Mucosa of gallbladder (tissue), 1 donor: ENCODE results near the gene ARHGAP9. TPM values are rescaled to one million over a fixed set of nuclear protein-coding genes. Genes with fewer than 3 reads are reported as not detected.
A peak's percentile ranks its signal among the peaks of the same experiment; 100 is the strongest.
"Not testable (repeated sequence)": the region's sequence is repeated elsewhere in the genome, so short reads cannot be mapped to it uniquely, and the experiment has no call there.

Experiments
- DNase-seq: peaks from one replicate; pipeline ENCODE4 v3.0.0-alpha.2; 2020; ENCODE audit warnings: low spot score
- total RNA-seq: library from RNA; stranded (reverse); gene quantifications from one replicate; pipeline ENCODE4 v1.2.1, GENCODE V29; 2021
- donor health status: DM: no; HTN: no; CAD: no.

ARHGAP9 gene
- total RNA-seq, 1 donor from 2014 or later = 20.4 TPM

DNA sequence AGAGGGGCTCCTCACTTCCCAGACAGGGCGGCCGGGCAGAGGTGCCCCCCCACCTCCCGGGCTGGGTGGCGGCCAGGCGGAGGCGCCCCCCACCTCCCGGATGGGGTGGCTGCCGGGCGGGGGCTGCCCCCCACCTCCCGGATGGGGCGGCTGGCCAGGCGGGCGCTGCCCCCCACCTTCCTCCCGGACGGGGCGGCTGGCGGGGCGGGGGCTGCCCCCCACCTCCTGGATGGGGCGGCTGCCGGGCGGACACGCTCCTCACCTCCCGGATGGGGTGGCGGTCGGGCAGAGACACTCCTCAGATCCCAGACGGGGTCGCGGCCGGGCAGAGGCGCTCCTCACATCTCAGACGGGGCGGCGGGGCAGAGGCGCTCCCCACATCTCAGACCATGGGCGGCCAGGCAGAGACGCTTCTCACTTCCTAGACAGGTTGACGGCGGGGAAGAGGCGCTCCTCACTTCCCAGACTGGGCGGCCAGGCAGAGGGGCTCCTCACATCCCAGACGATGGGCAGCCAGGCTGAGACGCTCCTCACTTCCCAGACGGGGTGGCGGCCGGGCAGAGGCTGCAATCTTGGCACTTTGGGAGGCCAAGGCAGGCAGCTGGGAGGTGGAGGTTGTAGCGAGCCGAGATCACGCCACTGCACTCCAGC is 15.5 kb upstream of the ARHGAP9 start:
- not testable (repeated sequence) for DNase-seq

DNA sequence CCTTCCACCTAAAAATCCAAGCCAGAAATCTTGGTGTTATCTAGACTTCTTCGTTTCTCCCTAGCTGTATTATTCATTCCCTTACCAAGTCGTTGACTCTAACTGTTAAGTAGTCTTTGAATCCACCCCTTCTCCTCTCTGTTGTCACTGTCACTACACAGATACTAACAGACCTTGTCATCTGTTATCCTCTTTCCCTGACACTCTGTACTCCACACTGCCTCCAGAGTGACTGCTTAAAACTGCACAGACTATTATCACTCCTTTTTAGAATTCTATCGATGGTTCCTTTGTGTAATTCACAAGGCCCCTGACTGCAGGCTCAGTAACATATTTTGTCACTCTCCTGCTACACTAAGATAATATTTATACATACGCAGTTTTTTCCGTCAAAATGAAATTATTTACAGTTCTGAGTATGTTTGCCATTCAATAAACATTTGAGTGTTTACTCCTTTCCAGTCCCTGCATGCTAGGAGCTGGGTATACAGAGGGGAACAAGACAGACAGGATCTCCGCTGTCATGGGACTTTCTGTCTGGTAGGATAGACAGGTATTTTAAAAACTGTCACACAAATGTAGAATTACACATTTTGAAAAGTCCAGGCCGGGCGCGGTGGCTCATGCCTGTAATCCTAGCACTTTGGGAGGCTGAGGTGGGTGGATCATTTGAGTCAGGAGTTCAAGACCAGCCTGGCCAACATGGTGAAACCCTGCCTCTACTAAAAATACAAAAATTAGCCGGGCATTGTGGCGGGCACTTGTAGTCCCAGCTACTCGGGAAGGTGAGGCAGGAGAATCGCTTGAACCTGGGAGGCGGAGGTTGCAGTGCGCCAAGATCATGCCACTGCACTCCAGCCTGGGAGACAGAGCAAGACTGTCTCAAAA is 12.0 kb upstream of the ARHGAP9 start:
- no peak for DNase-seq

DNA sequence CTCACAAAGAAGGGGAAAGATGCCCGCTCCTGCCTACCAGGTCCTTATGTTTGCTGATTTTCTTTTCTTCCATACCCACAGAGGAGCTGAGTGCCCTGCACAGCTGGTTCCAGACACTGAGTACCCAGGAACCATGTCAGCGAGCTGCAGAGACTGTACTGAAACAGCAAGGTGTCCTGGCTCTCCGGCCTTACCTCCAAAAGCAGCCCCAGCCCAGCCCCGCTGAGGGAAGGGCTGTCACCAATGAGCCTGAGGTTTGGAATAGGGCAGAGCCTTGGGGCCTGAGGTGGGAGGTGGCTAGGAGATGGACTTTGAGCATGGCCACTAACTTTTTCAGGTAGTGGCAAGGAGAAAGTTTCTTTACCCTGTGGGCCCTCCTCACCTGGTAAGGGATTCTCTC is 10.5 kb upstream of the ARHGAP9 start:
- DNase-seq = no peak

DNA sequence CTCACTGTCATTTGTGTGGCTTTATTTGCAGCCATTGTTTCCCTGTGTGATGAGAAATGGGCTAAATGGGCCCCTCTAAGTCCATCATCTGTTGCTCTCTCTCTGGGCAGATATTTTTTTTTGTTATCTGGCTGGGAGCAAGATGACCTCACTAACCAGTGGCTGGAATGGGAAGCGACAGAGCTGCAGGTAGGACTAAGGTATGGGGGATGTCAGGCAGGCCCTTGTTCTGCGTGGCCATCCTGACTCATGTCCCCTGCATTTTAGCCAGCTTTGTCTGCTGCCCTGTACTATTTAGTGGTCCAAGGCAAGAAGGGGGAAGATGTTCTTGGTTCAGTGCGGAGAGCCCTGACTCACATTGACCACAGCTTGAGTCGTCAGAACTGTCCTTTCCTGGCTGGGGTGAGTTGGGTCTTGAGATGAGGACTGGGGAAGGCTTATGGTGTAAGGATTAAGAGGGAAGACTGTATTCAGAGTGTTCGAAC is 9.5 kb upstream of the ARHGAP9 start:
- DNase-seq = no peak

DNA sequence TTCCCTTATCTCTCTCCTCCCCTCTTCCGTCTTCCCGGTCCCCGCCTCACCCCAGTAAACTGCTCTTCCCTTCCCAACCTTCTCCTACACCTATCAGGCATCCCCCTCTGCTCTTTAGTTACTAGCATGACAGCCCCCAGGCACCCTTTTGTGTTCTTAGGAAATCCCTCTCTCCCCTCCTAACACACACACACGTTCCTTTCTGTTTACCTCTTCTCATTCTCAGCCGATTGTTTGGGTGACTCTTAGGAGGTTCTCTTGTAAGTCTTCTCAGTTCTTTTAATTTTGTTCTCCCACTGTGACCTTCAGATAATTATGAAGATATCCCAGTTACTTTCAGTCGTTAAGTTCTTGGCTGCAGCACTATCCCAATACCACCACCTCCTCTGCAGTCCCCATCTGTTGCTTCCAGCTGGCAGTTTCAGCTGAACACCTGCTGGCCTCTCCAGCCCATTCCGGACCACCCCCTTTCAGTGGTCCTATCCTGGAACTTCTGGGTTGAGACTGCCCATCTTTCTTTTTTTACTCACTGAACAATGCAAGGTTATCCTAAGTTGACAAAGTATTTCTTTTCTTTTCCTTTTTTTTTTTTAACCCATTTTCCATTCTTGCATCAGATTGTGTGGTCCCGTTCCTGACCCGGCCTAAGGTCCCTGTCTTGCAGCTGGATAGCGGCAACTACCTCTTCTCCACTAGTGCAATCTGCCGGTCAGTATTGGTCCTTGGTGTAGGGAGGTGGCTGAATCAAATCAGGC is 8.9 kb upstream of the ARHGAP9 start:
- DNase-seq = no peak

DNA sequence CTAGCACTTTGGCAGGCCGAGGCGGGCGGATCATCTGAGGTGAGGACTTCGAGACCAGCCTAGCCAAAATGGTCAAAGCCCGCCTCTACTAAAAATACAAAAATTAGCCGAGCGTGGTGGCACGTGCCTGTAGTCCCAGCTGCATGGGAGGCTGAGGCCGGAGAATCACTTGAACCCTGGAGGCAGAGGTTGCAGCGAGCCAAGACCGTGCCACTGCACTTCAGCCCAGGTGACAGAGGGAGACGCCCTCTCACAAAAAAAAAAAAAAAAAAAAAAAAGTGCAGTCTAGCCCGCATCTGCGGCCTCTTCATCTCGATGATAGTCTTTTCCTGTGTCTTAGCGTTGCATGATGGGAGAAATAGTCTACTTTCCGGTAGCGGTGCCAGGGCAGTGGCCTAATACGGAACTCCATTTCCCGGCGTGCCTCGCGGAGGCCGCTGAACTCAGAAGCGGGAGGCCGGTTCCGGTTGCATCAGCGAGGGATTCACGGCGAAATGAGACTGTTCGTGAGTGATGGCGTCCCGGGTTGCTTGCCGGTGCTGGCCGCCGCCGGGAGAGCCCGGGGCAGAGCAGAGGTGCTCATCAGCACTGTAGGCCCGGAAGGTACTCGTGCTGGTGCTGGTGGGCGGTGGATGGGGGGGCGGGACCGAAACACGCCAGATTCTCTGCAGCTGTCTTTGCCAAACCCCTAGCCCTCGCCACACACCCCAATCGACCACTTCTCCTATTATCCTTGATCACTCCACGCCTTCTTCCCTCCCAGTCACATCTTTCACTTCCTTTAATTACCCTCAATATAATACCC is 8.1 kb upstream of the ARHGAP9 start, which contains the start of gene MARS1:
TSS of gene MARS1 (plus strand) at position 472 of the 805 bp plus-strand sequence. CDS start at position 495, 23 bp downstream.
- peak; percentile 96 for DNase-seq

DNA sequence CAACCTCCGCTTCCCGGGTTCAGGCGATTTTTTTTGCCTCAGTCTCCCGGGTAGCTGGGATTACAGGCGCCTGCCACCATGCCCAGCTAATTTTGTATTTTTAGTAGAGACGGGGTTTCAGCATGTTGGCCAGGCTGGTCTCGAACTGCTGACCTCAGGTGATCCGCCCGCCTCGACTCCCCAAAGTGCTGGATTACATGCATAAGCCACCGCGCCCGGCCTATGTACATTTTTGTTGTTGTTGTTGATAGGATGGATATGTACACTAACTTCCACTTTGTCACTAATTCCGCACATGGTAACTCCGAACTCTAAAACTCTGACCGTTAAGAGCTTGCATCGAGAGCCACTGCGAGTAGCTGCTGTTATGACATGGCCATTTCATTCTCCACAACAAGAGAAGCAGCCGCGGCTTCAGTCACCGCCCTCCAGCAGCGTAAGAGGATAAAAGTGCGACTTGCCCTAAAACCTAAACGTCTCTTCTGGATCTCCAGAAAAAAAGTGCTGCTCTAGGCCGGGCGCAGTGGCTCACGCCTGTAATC is 7.5 kb upstream of the ARHGAP9 start:
- DNase-seq = no peak

DNA sequence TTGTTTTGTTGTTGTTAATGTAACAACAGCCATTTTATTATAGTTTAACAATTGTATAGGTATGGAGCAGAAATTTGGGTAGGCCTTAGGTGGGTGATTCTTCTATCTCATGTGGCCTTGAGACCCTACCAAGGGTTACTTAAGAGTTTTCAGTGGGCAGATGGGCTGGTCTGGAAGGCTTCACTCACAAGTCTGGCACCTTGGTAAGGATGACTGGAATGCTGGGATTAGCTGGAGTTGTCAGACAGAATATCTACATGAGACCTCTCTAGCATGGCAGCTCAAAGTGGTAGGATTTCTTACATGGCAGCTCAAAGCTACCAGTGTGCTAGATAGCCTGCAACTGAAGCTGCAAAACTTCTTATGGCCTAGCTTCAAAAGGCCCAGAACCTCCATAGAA is 6.0 kb upstream of the ARHGAP9 start:
- no peak for DNase-seq

DNA sequence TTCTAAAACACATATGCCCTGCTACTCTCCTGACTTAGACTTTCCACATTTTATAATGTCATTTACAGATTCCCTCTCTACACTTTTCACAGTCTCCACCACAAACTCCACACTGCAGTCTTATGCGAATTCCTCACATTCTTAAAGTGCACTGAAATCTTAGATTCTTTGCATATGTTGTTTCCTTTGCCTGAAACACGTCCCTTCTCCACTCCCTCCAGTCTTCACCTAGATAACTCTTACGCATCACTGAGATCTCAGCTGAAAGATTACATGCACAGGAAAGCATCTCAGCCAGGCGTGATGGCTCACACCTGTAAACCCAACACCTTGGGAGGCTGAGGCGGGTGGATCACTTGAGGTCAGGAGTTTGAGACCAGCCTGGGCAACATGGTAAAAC is 3.8 kb upstream of the ARHGAP9 start:
- DNase-seq = no peak

DNA sequence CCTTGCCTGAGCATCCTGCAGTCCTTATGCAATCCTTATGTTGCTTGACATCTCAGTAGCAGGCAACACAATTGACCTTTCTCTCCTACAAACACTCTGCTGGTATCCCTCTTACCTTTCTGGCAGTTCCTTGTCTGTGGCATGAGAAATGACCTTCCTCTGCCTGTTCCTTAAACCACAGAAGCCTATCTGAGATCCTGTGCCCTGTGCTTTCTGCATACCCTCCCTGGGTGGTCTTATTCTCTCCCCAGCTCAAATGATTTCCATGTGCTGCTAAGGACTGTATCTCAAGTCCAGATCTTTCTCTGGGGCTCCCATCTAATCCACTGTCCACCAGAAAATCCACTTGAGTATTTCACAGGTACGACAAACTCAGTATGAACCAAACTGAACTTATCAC is 2.0 kb upstream of the ARHGAP9 start:
- no peak for DNase-seq

DNA sequence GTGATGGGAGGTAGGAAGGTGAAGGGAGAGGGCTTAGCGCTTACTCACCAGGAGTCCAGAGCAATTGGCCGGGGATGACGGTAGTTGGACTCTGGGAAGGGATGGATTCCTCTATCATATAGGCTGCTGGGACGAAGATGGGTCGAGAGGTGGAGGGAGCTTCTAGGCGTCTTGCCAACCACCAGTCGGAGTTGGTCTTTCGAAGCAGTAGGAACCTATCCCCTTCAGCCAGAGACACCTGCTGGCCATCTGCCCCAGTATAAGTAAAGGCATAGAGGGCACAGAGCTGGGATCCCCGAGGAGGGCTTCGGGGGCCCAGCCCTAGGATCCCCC is 657 bp downstream of the ARHGAP9 start:
- DNase-seq = no peak

DNA sequence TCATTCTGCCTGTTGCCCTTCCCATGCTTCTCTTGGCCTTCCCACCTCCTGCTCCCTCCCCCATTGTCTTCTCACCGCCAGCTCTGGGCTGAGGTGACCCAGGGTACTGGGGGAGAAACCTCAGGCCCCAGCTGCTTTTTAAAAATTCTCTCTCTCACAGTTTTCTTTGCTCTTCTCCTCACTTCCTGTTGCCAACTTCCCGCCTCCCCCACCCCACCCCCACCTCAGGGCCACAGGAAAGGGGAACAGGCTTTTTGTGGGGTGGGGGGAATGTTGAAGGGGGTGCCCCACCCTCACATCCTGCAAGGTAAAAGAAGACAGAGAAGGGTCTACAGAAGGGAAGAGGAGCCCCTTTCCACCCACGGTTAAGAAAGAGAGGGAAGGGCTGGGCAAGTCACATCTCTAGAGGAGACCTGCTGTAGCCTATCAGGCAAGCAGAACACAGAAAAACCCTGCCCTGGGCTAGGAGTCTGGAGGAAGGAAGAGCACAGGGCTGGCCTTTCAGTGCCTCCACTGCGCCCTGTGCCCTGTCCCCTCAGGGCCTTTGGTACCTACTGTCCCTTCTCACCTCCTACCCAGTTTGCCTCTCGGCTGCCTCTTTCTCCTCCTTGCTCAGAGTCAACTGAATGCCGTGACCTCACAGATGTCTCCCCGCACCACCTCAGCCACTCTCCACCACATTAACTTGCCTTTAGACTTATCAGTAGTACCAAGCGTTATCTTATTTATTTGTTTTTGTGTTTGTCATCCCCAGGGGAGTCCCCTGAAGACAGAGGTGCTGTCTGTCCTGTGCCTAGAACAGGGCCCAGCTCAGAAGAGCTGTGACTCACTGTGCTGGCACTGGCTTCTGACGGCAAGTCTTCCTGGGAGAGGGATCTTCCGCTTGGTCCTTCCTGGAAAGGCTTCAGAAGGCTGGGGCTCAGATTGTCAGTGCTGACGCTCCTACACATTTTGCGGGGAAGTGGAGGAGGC is 1.7 kb downstream of the ARHGAP9 start:
- no peak for DNase-seq

DNA sequence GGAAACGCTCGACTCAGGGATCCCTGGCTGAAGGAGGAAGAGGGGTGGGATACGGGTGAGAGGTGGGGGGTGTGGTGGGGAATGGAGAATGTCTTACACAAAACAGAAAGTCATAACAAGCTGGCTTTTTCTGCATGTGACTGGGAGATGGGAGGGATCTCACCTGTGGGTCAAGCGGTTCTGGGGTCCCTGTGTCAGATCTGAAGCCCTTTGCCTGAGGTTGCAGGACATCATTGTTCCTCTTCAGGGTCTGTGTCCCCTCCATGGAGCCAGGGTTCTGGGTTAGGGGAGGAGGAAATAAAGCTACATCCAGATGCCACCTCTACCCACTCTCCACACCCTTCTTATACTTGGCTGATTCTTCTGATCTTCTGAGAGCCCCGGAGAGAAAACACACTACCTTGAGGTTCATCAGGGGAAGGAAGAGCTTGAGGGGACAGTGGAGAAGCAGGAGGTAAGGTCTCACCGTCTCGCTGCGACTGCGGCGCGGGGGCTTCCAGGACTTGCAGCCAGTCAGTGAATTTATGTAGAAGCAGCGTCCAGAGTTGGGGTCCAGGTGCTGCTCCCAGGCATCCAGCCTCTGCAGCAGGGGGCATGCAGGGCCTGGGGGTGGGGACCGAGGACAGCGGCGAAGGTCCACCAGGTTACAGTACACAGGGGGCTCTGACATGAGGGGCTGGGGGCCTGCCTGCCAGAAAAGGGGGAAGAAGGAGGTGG is 2.5 kb downstream of the ARHGAP9 start:
- DNase-seq = no peak

DNA sequence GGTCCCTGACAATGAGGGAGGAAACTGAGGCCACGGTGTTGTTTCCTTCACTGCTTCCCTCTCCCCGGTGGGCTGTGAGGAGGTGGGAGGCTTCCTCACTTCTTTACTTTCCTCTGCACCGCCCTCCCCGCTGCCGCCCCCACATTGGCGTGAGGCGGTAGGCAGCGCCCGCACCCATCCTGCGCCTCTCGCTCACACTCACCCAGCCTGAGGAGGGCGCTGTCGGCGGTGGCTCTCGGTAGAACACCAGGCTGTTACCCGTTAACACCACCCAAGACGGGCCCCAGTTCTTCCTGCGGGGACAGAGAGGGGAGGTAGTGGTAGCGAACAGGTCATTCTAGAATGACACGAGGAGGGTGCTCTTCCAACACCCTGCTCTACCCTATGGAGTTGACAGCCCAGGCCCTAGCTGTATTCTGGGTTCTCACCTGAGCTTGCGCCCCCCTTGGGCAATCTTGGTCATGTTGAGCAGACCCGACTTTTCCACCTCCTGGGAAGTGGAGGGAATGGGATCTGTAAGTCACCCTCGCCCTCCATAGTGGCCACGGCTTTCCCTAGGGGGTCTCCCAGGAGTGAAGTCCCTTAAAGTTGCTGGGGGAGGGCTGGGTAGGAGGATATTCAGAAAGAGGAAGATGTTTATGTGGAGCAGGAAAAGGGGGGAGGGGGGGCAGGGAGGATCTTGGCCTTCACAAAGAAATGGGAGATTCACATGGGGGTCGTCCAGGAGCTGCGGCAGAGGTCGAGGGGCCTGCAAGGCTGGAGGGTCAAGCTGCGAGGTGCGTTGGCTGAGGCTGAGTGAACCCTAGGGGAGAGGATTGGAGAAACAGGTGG is 3.3 kb downstream of the ARHGAP9 start:
- no peak for DNase-seq

DNA sequence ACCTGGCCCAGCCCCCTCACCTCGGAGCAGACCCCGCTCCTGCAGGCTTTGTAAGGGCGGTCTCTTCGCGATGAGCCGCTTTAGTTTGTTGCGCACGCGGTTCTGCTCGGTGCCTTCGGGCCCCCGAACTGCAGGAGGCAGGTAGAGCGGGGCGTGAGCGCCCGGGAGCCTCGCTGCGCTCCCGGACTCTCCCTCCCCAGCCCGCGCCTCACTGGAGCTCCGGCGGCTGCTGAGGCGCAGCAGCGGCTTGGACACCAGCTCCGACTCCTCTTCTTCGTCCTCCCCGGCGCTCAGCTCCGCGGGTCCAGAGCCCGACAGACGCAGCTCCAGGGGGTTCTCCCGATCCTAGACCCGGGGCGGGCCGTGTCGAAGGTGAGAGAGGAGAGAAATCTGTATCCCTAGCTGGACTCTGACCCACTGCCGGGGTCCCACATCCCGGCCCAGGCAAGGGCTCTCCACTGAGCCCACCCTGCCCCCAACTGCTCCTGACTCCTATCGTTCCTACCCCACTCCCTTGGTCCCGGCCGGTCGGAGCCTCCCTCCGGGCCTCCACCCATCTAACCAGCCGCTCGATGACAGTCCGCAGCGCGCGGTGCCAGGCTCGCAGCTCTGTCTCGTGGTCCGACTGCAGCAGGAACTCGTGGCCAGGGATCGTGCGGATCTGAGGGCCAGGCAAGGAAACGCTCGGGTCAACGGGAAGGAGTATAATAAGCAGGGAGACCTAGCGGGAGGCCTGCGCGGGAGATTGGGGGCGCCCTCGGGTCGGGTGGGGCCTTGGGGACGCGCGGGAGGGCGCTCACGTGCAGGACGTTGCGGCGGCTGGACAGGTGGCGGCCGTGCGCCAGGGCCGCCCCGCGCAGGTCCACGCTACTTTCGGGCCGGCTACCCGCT is 4.2 kb downstream of the ARHGAP9 start:
- DNase-seq = no peak

DNA sequence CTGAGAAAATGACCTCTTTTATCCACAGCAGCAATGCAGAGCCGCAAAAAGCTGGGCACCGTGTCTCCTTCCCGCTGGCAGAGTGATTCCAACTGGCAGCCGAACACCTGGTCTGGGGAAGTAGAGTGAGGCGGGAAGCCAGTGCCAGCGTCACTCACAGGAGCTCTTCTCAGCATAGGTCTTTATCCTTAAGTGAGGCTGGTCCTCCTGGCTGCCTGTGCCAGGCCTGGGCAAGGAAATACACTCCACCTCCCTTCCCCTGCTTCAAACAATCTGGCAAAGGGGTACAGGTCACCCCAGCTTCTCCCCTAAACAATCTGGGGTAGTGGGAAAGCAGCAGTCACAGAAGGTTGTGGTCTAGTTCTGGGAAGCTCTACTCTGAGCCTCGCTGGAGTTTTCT is 4.8 kb downstream of the ARHGAP9 start:
- DNase-seq = no peak

DNA sequence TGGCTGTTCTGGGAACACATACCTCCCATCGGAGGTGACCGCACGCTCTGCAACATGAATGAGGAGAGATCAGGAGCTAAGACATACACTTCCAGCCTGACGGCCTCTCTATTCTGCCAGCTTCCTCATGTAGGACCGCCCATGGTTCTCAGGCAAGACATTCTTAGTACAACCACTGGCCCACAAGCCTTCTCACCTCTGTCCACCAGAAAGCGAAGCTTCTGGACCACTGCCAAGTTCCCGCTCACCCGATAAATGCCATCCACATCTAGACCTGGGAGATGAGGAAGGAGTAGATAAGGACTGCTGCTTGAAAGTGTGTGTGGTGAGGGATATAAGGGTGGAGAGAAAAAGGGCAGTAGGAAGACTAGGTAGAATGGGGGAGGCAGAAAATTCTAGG is 5.2 kb downstream of the ARHGAP9 start:
- no peak for DNase-seq
